Progenitor cell of endocrine pancreas (in vitro differentiated cells): ENCODE measurements around the gene CHST14. TPM values are rescaled to one million over a fixed set of nuclear protein-coding genes. Genes with fewer than 3 reads are reported as not detected.

ENCODE experiments used
- DNase-seq: peaks from one replicate; pipeline ENCODE4 v3.0.0; 2021; ENCODE audit warnings: low spot score; ENCODE audit not compliant: unreplicated experiment
- H3K27ac Mint-ChIP-seq: 2 replicates; pipeline ENCODE4 v1.8.0; 2021; ENCODE audit warnings: mild to moderate bottlenecking, moderate library complexity, mixed read lengths
- H3K27me3 Mint-ChIP-seq: 2 replicates; pipeline ENCODE4 v1.8.0; 2021; ENCODE audit warnings: mixed read lengths
- H3K36me3 Mint-ChIP-seq: 2 replicates; pipeline ENCODE4 v1.8.0; 2022; ENCODE audit warnings: mixed read lengths; ENCODE audit not compliant: insufficient read depth
- H3K4me1 Mint-ChIP-seq: 2 replicates; pipeline ENCODE4 v1.8.0; 2021; ENCODE audit warnings: low read depth, mixed read lengths
- H3K4me3 Mint-ChIP-seq: 2 replicates; pipeline ENCODE4 v1.8.0; 2021; ENCODE audit warnings: low read depth, mild to moderate bottlenecking, moderate library complexity, mixed read lengths
- H3K9me3 Mint-ChIP-seq: 2 replicates; pipeline ENCODE4 v1.8.0; 2021; ENCODE audit warnings: low read depth, mixed read lengths
- CTCF ChIP-seq: fragments of 200-600 bp; sonication (generic); IDR thresholded peaks from one replicate; pipeline ENCODE4 v1.5.0; 2021; ENCODE audit warnings: antibody characterized with exemption, mild to moderate bottlenecking; ENCODE audit not compliant: unreplicated experiment
- total RNA-seq: library from RNA; stranded (reverse); gene quantifications from 2 replicates; pipeline ENCODE4 v1.2.1, GENCODE V29; 2021

The CHST14 gene
- total RNA-seq, 1 donor from 2014 or later: 29.1 TPM

- no peak for TF ChIP-seq CTCF
- peak overlapping the region; percentile 88 for H3K4me3 Mint-ChIP-seq
- H3K4me1 Mint-ChIP-seq: peaks cover 26% of the 10 kb centered on the region
- no peak overlapping the region for H3K27ac Mint-ChIP-seq
- no peak for DNase-seq
- H3K27me3 Mint-ChIP-seq: peaks cover 29% of the 10 kb centered on the region
- no peaks in the 10 kb centered on the region for H3K9me3 Mint-ChIP-seq
- no peaks in the 10 kb centered on the region for H3K36me3 Mint-ChIP-seq
Observed at GRCh38 chr15:40443255-40443654, 27.5 kb upstream of the CHST14 start.

- Mint-ChIP-seq H3K9me3 (no peaks in the 10 kb centered on the region), H3K4me1 (peaks cover 26% of the 10 kb centered on the region), H3K27ac (no peak overlapping the region), H3K4me3 (peak overlapping the region; percentile 88), H3K36me3 (no peaks in the 10 kb centered on the region), H3K27me3 (peaks cover 23% of the 10 kb centered on the region)
- no peak for TF ChIP-seq CTCF
- DNase-seq: no peak
Observed at GRCh38 chr15:40443846-40444245, 26.9 kb upstream of the CHST14 start.

- H3K27ac Mint-ChIP-seq: no peak overlapping the region
- TF ChIP-seq CTCF: no peak
Observed at GRCh38 chr15:40444736-40445135, 26.0 kb upstream of the CHST14 start.

GRCh38 chr15:40445421-40445922 is 25.3 kb upstream of the CHST14 start:
- DNase-seq: no peak
- TF ChIP-seq CTCF: no peak
- H3K27ac Mint-ChIP-seq: no peak overlapping the region
- no peak overlapping the region for H3K4me3 Mint-ChIP-seq
- peaks cover 19% of the 10 kb centered on the region for H3K4me1 Mint-ChIP-seq
- no peaks in the 10 kb centered on the region for H3K36me3 Mint-ChIP-seq
- peaks cover 9% of the 10 kb centered on the region for H3K27me3 Mint-ChIP-seq
- no peaks in the 10 kb centered on the region for H3K9me3 Mint-ChIP-seq

More at GRCh38 chr15:40444736-40445135, 26.0 kb upstream of the CHST14 start:
- peaks cover 14% of the 10 kb centered on the region for H3K27me3 Mint-ChIP-seq
- H3K9me3 Mint-ChIP-seq: no peaks in the 10 kb centered on the region
- H3K4me1 Mint-ChIP-seq: peaks cover 23% of the 10 kb centered on the region
- no peaks in the 10 kb centered on the region for H3K36me3 Mint-ChIP-seq
- DNase-seq: no peak
- H3K4me3 Mint-ChIP-seq: no peak overlapping the region

- H3K4me1 Mint-ChIP-seq: peaks cover 20% of the 10 kb centered on the region
Observed at GRCh38 chr15:40446144-40446543, 24.6 kb upstream of the CHST14 start.

More at GRCh38 chr15:40446144-40446543, 24.6 kb upstream of the CHST14 start:
- Mint-ChIP-seq H3K36me3 (no peaks in the 10 kb centered on the region), H3K27me3 (peaks cover 9% of the 10 kb centered on the region), H3K4me3 (no peak overlapping the region), H3K9me3 (no peaks in the 10 kb centered on the region), H3K27ac (no peak overlapping the region)
- TF ChIP-seq CTCF: no peak
- DNase-seq: no peak
